Measurements from ENCODE around the gene CTIF. TPM values are rescaled to one million over a fixed set of nuclear protein-coding genes. Genes with fewer than 3 reads are reported as not detected.

The CTIF gene
- total and polyA plus RNA-seq, 7 experiments from 2014 or later = 1.3 to 11.2 (median 2.5) TPM; not detected in 2

Small RNA genes within 50 kb of the gene (microRNA-seq; reads per million reads assigned to microRNA genes)
- not detected for gene MIR4743 (ENCODE audit: borderline microRNAs expressed)

Other genes with a start within 250 kb of the CTIF start
- under 1 TPM in 1 of 5 experiments, not detected in 4; 0.51 TPM for gene ZBTB7C, start 129.6 kb upstream of the CTIF start, total RNA-seq
- gene ZBTB7C, start 129.6 kb upstream of the CTIF start, polyA plus RNA-seq = not detected

Measured in naive thymus-derived CD4-positive, alpha-beta T cell (primary cell).